Transverse colon (tissue), 4 donors: ENCODE results near the gene PIR.

ENCODE experiments used
- EP300 ChIP-seq: sonication (generic); formaldehyde crosslinking; IDR thresholded peaks from one replicate; pipeline ENCODE4 v1.6.1; 2017; ENCODE audit warnings: antibody characterized with exemption, low read depth
- POLR2A ChIP-seq: fragments of 450-650 bp; IDR thresholded peaks from one replicate; pipeline ENCODE4 v1.6.1; 2016; ENCODE audit warnings: antibody characterized with exemption, mild to moderate bottlenecking, moderate library complexity
- POLR2AphosphoS5 ChIP-seq, 3 donors: sonication (generic); formaldehyde crosslinking; IDR thresholded peaks; one replicate each; pipeline ENCODE4 v1.6.1; 2016; ENCODE audit warnings: antibody characterized with exemption in 3 of 3
- TF ChIP-seq, protein P1 (sequence below), 5 experiments: fragments of 200-600 bp in 3 of 5; fragments of 450-650 bp in 2 of 5; sonication (generic) in 3 of 5; IDR thresholded peaks; 1 replicate in 2 of 5; 2 replicates in 3 of 5; pipeline ENCODE4 v1.5.1; 2016 to 2017; ENCODE audit warnings: antibody characterized with exemption in 5 of 5, inconsistent platforms in 3 of 5, mild to moderate bottlenecking in 2 of 5, moderate library complexity in 1 of 5

DNA sequence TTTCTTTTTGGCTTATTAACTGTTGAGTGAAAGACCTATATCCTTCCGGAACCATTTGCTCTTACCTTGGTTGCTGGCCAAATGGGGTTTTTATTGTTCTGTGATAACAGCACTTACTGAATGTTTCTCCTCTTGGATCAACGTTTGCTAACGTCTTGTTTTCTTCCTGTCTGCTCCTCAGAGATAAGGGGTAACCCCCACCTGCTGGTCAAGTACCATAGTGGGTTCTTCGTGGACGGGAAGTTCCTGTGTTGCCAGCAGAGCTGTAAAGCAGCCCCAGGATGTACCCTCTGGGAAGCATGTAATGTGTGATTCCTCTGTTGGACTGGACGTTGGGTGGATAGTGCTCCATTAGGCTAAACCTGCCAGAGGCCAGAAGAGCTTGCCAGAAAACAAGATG, 22.8 kb upstream of the PIR start:
- TF ChIP-seq POLR2A (no peak), POLR2AphosphoS5 (IDR thresholded peaks at IDR 0.05) (no peak), EP300 (no peak)
- TF ChIP-seq, protein P1, sequence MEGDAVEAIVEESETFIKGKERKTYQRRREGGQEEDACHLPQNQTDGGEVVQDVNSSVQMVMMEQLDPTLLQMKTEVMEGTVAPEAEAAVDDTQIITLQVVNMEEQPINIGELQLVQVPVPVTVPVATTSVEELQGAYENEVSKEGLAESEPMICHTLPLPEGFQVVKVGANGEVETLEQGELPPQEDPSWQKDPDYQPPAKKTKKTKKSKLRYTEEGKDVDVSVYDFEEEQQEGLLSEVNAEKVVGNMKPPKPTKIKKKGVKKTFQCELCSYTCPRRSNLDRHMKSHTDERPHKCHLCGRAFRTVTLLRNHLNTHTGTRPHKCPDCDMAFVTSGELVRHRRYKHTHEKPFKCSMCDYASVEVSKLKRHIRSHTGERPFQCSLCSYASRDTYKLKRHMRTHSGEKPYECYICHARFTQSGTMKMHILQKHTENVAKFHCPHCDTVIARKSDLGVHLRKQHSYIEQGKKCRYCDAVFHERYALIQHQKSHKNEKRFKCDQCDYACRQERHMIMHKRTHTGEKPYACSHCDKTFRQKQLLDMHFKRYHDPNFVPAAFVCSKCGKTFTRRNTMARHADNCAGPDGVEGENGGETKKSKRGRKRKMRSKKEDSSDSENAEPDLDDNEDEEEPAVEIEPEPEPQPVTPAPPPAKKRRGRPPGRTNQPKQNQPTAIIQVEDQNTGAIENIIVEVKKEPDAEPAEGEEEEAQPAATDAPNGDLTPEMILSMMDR (IDR thresholded peaks at IDR 0.05) = no peak
